GM12878 (cell line): Measurements from ENCODE around the gene RXRG. TPM values are rescaled to one million over a fixed set of nuclear protein-coding genes. Genes with fewer than 3 reads are reported as not detected.
A peak's percentile ranks its signal among the peaks of the same experiment; 100 is the strongest.

Source experiments
- ATAC-seq: fragments of 200-7000 bp; cut with Tn5 transposase; 3 replicates; pipeline ENCODE4 v1.9.1; 2020; ENCODE audit warnings: mild to moderate bottlenecking, moderate library complexity
- BruUV-seq: library from RNA; stranded (reverse); fragments of 400-500 nt; replicated peaks from 2 replicates; lab custom pipeline; 2021; lab: Mats Ljungman, UMichigan
- CTCF ChIA-PET: fragments of 300-600 bp; sonication (Branson Sonifier 250); formaldehyde crosslinking; extraction: SDS; loops from one replicate; lab custom pipeline; 2021; ENCODE audit warnings: inconsistent platforms; lab: Yijun Ruan, JAX
- POLR2A ChIA-PET: fragments of 350-600 bp; formaldehyde crosslinking; extraction: SDS; loops from one replicate; lab custom pipeline; 2021; ENCODE audit warnings: inconsistent platforms; lab: Charles Lee
- RAD21 ChIA-PET: fragments of 300-600 bp; sonication (Branson Sonifier 250); formaldehyde crosslinking; loops from one replicate; lab custom pipeline; 2023; ENCODE audit warnings: antibody characterized with exemption; ENCODE audit not compliant: unreplicated experiment; lab: Charles Lee
- SMC1A ChIA-PET: fragments of 300-600 bp; sonication (Branson Sonifier 250); formaldehyde crosslinking; loops from one replicate; lab custom pipeline; 2023; ENCODE audit not compliant: unreplicated experiment, uncharacterized antibody; lab: Charles Lee
- DNase-seq: peaks from one replicate; pipeline ENCODE4 v3.0.0-alpha.2; 2011; ENCODE audit warnings: low read depth, low spot score
- FAIRE-seq: peaks from 3 replicates; lab custom pipeline; 2011; peaks lifted over from hg19 to GRCh38; lab: Jason Lieb, UNC
- H2AFZ ChIP-seq: 2 replicates; pipeline ENCODE4 v1.6.0; 2011; ENCODE audit warnings: low read depth, low read length, control low read depth; ENCODE audit not compliant: control insufficient read depth
- H3K27ac ChIP-seq: 2 replicates; pipeline ENCODE4 v1.5.1; 2011; ENCODE audit warnings: control low read depth; ENCODE audit not compliant: control insufficient read depth, insufficient read depth
- H3K27me3 ChIP-seq, 2 experiments: replicated peaks in 1 of 2; 2 replicates each; pipeline versions ENCODE4 v1.6.0 to v1.6.1; 2011; ENCODE audit warnings: low read length in 1 of 2; ENCODE audit not compliant: control insufficient read depth in 2 of 2, insufficient read depth in 2 of 2
- H3K36me3 ChIP-seq, 2 experiments: 2 replicates each; pipeline ENCODE4 v1.5.1; 2011; ENCODE audit warnings: low read length in 1 of 2; ENCODE audit not compliant: control insufficient read depth in 2 of 2, insufficient read depth in 2 of 2
- H3K4me1 ChIP-seq: 2 replicates; pipeline ENCODE4 v1.6.1; 2011; ENCODE audit warnings: mild to moderate bottlenecking, low read length, moderate library complexity, mixed read lengths; ENCODE audit not compliant: control insufficient read depth, insufficient read depth
- H3K4me2 ChIP-seq: 2 replicates; pipeline ENCODE4 v1.6.0; 2011; ENCODE audit warnings: control low read depth; ENCODE audit not compliant: control insufficient read depth, insufficient read depth
- H3K4me3 ChIP-seq: fragments of 200-600 bp; sonication (generic); 2 replicates; pipeline ENCODE4 v1.5.1; 2016
- H3K79me2 ChIP-seq: 2 replicates; pipeline ENCODE4 v1.6.0; 2011; ENCODE audit warnings: low read length; ENCODE audit not compliant: control insufficient read depth, insufficient read depth
- H3K9ac ChIP-seq: 2 replicates; pipeline ENCODE4 v1.8.0; 2011; ENCODE audit warnings: low read length, control low read depth, mixed read lengths; ENCODE audit not compliant: control insufficient read depth, insufficient read depth
- H3K9me3 ChIP-seq: replicated peaks from 3 replicates; pipeline ENCODE4 v1.5.1; 2011; ENCODE audit warnings: mild to moderate bottlenecking, low read length; ENCODE audit not compliant: control insufficient read depth, insufficient read depth
- H4K20me1 ChIP-seq: 2 replicates; pipeline ENCODE4 v1.6.0; 2011; ENCODE audit not compliant: control insufficient read depth, insufficient read depth
- ATF7 ChIP-seq: fragments of 450-650 bp; IDR thresholded peaks from 2 replicates; pipeline ENCODE4 v1.6.1; 2016; ENCODE audit warnings: low read depth, mild to moderate bottlenecking
- NFXL1 ChIP-seq: fragments of 450-650 bp; IDR thresholded peaks from 2 replicates; pipeline ENCODE4 v1.6.1; 2017; ENCODE audit warnings: antibody characterized with exemption, mild to moderate bottlenecking, borderline replicate concordance
- NR2C1 ChIP-seq: fragments of 450-650 bp; IDR thresholded peaks from 2 replicates; pipeline ENCODE4 v1.6.1; 2017; ENCODE audit warnings: antibody characterized with exemption, mild to moderate bottlenecking, moderate library complexity
- ZZZ3 ChIP-seq: IDR thresholded peaks from 2 replicates; pipeline ENCODE4 v1.6.1; 2011; ENCODE audit warnings: low read depth; ENCODE audit not compliant: control insufficient read depth, insufficient read length
- WGBS: methylation state at CpG from one replicate; pipeline ENCODE4 v1.1.6; 2016; ENCODE audit warnings: low lambda C conversion rate; ENCODE audit not compliant: insufficient replicate concordance, insufficient coverage; ENCODE audit errors: missing lambda C conversion rate; 5-methylcytosine and 5-hydroxymethylcytosine counted together
- in situ Hi-C: fragments of 300-500 bp; cut with MboI; formaldehyde crosslinking; loops from 9 replicates; pipeline ENCODE4 v1.14.3; 2018; ENCODE audit warnings: mixed read lengths
- intact Hi-C: fragments of 100-400 bp; cut with micrococcal nuclease; formaldehyde crosslinking; loops from one replicate; pipeline ENCODE4 v1.14.2; 2022; ENCODE audit not compliant: unreplicated experiment
- polyA plus RNA-seq, 11 experiments: library from polyadenylated mRNA; depleted of rRNA in 4 of 11; unstranded in 6 of 11; stranded (reverse) in 5 of 11; fragments of >200 nt; fragmentation: Nextera tagmentation in 4 of 11; fragmentation: Illumina TruSeq in 1 of 11; extraction: Ambion mirVana in 4 of 11; extraction: Trizol in 1 of 11; gene quantifications; 1 replicate in 1 of 11; 2 replicates in 10 of 11; pipeline versions ENCODE4 v1.2.1 to v1.2.3, GENCODE V29; 2011 to 2016; ENCODE audit warnings: inconsistent platforms in 2 of 11, missing spikeins in 2 of 11, low read depth in 1 of 11
- total RNA-seq, 4 experiments: library from RNA; depleted of rRNA in 3 of 4; stranded (reverse); fragments of >200 nt in 3 of 4; fragmentation: Illumina TruSeq in 1 of 4; extraction: Trizol in 1 of 4; gene quantifications; 2 replicates each; pipeline versions ENCODE4 v1.2.1 to v1.2.3, GENCODE V29; 2013 to 2021

The RXRG gene
- total and polyA plus RNA-seq, 10 of the 15 experiments (the other 5 are each of a cell fraction or from before 2014, with no cell fraction given), result 0.10 TPM; not detected in 9

GRCh38 chr1:165431079-165431478 is 13.8 kb downstream of the RXRG start:
- Histone ChIP-seq H4K20me1 (no peaks in the 10 kb centered on the region), H3K9me3 (no peaks in the 10 kb centered on the region), H3K36me3 (no peaks in the 10 kb centered on the region), H2AFZ (no peak overlapping the region), H3K27me3 (no peaks in the 10 kb centered on the region; a peak in 1 of 4 replicates), H3K79me2 (no peaks in the 10 kb centered on the region), H3K9ac (no peak overlapping the region), H3K27ac (no peak overlapping the region), H3K4me2 (no peak overlapping the region), H3K4me1 (no peaks in the 10 kb centered on the region; the same call in 1 of the 2 replicates), H3K4me3 (no peak overlapping the region)
- ChIA-PET CTCF (interaction anchor here (0.9 kb wide), 1 partner anchor 64 kb away, joined by 3 read pairs; no protein-coding TSS in a partner anchor), SMC1A (no interaction called here), RAD21 (no interaction called here), POLR2A (no interaction called here)
- FAIRE-seq (no peak), ATAC-seq (peak; percentile 49), DNase-seq (no peak)
- in situ Hi-C loops, result no loop called here
- intact Hi-C loops, result no loop called here
- no TSS peak for BruUV-seq
- no peak for TF ChIP-seq ZZZ3
- 12% methylated on average over 4 of the region's 4 CpGs for WGBS

DNA sequence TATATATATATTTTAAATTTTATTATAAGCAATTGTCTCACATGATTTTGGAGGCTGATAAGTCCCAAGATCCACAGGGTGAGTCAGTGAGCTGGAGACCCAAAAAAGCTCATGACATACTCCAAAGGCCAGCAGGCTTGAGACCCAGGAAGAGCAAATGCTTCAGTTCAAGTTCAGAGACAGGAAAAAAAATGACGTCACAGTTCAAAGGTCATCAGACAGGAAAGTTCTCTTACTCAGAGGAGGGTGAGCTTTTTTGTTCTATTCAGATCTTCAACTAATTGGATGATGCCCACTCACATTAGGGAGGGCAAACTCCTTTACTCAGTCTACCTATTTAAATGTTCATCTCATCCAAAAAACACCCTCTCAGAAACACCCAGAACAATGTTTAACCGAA is 18.2 kb downstream of the RXRG start:
- WGBS, result 50% methylated on average over 2 of the region's 2 CpGs
- TF ChIP-seq NR2C1 (0 out of 2 replicates have a peak, but pooled peaks have one; percentile 22), ATF7 (peak; percentile 51; the same call in 1 of the 2 replicates), NFXL1 (no peak)
- ATAC-seq, result no peak
- H3K4me1 ChIP-seq, result peaks cover 5% of the 10 kb centered on the region
- no peak overlapping the region for H3K4me2 ChIP-seq
- no peak for DNase-seq
- no peaks in the 10 kb centered on the region for H4K20me1 ChIP-seq
- H3K79me2 ChIP-seq, result no peaks in the 10 kb centered on the region
- in situ Hi-C loops, result no loop called here
- no peak overlapping the region for H3K4me3 ChIP-seq
- ChIA-PET SMC1A (no interaction called here), POLR2A (interaction anchor here (0.6 kb wide), 1 partner anchor 403 kb away, joined by 3 read pairs; no protein-coding TSS in a partner anchor), RAD21 (no interaction called here), CTCF (no interaction called here)
- no peak overlapping the region for H3K27ac ChIP-seq
- H3K9ac ChIP-seq, result no peak overlapping the region
- no peaks in the 10 kb centered on the region for H3K27me3 ChIP-seq
- no peaks in the 10 kb centered on the region for H3K36me3 ChIP-seq
- no TSS peak for BruUV-seq
- H3K9me3 ChIP-seq, result no peaks in the 10 kb centered on the region
- intact Hi-C loops, result loop anchor here (5.0 kb wide), 1 partner anchor 49 kb away; no protein-coding TSS in a partner anchor
- FAIRE-seq, result no peak
- H2AFZ ChIP-seq, result no peak overlapping the region
